Measurements from ENCODE around the gene LRRC74A. TPM values are rescaled to one million over a fixed set of nuclear protein-coding genes. Genes with fewer than 3 reads are reported as not detected.
A peak's percentile ranks its signal among the peaks of the same experiment; 100 is the strongest.

LRRC74A gene
- total and polyA plus RNA-seq, 4 experiments from 2014 or later = not detected

DNA sequence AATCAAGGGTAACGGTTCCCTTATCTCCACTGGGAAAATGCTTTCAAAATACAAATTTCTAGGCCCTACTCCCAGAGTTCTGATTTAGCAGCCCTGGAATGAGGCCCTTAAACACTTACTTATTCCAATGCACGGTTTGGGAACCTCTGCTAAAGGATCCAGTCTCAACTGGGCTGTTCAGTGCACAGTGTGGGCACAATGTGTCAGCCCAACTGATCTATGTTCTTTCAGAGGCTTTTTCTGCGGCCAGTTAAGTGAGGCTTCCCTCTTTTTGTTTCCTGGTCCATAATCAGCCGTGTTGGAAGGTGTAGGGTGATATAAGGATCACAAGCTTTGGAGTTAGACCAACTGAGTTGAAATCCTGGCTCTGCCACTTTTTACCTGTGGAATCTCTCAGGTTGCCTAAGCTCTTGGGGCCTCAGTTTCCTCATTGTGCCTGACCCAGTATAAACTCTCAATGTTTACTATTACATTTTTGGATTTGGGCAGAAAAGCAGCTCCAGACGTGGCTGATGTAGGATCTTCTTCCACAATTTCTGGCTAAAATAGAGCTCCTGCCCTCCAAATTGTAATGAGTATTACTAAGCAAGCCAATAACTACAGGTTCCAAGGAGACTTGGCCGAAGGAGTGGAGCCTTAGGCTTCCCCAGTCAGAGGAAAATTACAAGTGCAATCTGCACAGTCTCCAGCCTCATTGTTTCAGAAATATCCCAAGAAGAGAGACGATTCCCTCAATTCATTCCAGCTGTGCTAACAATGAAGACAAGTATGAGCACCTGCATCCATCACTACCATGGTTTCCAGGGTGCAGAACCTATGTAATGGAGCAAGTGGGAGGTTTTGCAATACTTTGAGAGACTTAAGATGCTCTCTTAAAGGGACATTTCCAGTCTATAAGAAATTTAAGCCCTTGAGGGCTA is 11.2 kb upstream of the LRRC74A start:
- Histone ChIP-seq H3K27me3 (ENCODE audit: insufficient read depth, low read length) (peaks cover 7% of the 10 kb centered on the region), H3K4me1 (ENCODE audit: insufficient read depth, low read length) (peaks cover 24% of the 10 kb centered on the region), H3K9me3 (ENCODE audit: control insufficient read depth in 1 of 2, low read length in 2 of 2) (no peaks in the 10 kb centered on the region), H3K36me3 (ENCODE audit: insufficient read depth, low read length) (no peaks in the 10 kb centered on the region), H3K27ac (ENCODE audit: low read depth, low read length) (no peak overlapping the region), H3K4me3 (ENCODE audit: low read length in 2 of 2) (no peak overlapping the region)
- H3K9me3 Mint-ChIP-seq = no peaks in the 10 kb centered on the region
- H3K27ac Mint-ChIP-seq = peak overlapping the region in 2 of 7 donors; percentile 36 to 95
- intact Hi-C loops (cut with micrococcal nuclease) = loop anchor here (5.0 kb wide), 2 partner anchors 562 to 663 kb away; partner anchors contain the start of genes GPATCH2L, SAMD15 and TMED8
- peaks cover 18 to 30% (median 22%) of the 10 kb centered on the region in 4 donors for H3K4me1 Mint-ChIP-seq
- H3K4me3 Mint-ChIP-seq = peak overlapping the region in 1 of 8 donors; percentile 3
- ChIA-PET POLR2A (ENCODE audit: partially characterized antibody) (interaction anchor here (1.7 kb wide), 1 partner anchor 53 kb away, joined by 4 read pairs; the partner anchor contains the start of gene VASH1), CTCF (ENCODE audit: partially characterized antibody) (no interaction called here)
- no peak for DNase-seq
- H3K27me3 Mint-ChIP-seq = peaks cover 3 to 5% of the 10 kb centered on the region in 2 donors
- H3K36me3 Mint-ChIP-seq = peaks cover 0 to 7% of the 10 kb centered on the region in 2 donors

DNA sequence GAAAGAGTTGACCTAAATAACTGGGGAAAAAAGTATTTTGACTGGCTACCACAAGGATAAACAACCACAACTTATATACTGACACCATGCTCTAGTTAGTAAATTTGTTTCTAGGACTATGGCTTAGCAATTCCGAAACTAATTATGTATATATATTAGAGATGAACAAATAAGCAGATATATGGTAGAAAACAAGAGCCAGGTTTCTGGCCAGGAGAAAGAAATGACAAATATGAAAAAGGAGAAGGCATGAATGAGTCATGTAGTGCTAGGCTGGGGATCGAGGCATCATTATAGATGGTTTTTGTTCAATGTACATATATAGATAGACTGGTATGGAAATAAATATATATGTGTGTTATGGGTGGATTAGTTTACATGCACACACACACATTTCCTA is 5.5 kb upstream of the LRRC74A start:
- intact Hi-C loops (cut with micrococcal nuclease) = no loop called here
- Histone ChIP-seq H3K4me3 (ENCODE audit: low read length in 2 of 2) (no peak overlapping the region), H3K36me3 (ENCODE audit: insufficient read depth, low read length) (no peaks in the 10 kb centered on the region), H3K9me3 (ENCODE audit: control insufficient read depth in 1 of 2, low read length in 2 of 2) (no peaks in the 10 kb centered on the region), H3K4me1 (ENCODE audit: insufficient read depth, low read length) (no peaks in the 10 kb centered on the region), H3K27me3 (ENCODE audit: insufficient read depth, low read length) (peaks cover 7% of the 10 kb centered on the region), H3K27ac (ENCODE audit: low read depth, low read length) (no peak overlapping the region)
- H3K36me3 Mint-ChIP-seq = no peaks in the 10 kb centered on the region
- no peak overlapping the region for H3K4me3 Mint-ChIP-seq
- peaks cover 17 to 18% of the 10 kb centered on the region in 2 donors for H3K27me3 Mint-ChIP-seq
- no peak for DNase-seq
- ChIA-PET POLR2A (ENCODE audit: partially characterized antibody) (interaction anchor here (0.6 kb wide), 1 partner anchor 207 kb away, joined by 3 read pairs; no protein-coding TSS in a partner anchor), CTCF (ENCODE audit: partially characterized antibody) (no interaction called here)
- no peaks in the 10 kb centered on the region for H3K9me3 Mint-ChIP-seq
- peaks cover 0 to 1% (median 0%) of the 10 kb centered on the region in 4 donors for H3K4me1 Mint-ChIP-seq
- H3K27ac Mint-ChIP-seq = no peak overlapping the region

DNA sequence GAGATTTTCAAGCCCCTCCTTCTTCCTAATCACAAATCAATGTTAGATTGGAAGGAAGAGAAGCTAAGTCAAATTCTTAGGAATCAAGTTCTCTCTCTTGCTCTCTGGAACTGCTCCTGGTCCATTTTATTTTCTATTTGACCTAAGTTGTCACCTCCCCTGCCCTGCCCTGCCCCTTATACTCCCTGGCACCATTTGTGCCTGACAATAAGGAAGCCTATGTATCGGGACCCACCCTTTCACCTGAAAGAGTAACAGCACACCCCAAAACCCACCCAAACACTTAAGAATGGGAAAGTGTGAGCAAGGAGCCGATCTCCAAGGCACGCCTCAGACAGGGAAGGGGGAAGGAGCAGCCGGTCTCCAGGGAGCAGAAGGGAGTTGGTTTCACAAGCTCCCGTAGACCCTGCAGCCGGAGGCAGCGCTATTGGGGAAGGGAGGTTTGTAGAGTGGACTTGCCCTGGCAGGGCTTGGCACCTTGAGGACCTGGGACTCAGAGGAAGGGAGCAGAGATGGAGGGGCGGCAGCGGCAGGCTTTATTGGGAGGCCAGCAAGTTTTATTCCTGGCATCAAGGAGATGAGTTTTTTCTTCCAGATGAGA is 1.6 kb downstream of the LRRC74A start:
- no peak for DNase-seq
- intact Hi-C loops (cut with micrococcal nuclease) = no loop called here
- POLR2A ChIA-PET (ENCODE audit: partially characterized antibody) = no interaction called here
- Histone ChIP-seq H3K9me3 (ENCODE audit: control insufficient read depth in 1 of 2, low read length in 2 of 2) (no peaks in the 10 kb centered on the region), H3K36me3 (ENCODE audit: insufficient read depth, low read length) (no peaks in the 10 kb centered on the region), H3K27ac (ENCODE audit: low read depth, low read length) (no peak overlapping the region), H3K4me1 (ENCODE audit: insufficient read depth, low read length) (no peaks in the 10 kb centered on the region), H3K4me3 (ENCODE audit: low read length in 2 of 2) (no peak overlapping the region), H3K27me3 (ENCODE audit: insufficient read depth, low read length) (no peaks in the 10 kb centered on the region)
- Mint-ChIP-seq H3K4me1 (no peaks in the 10 kb centered on the region), H3K36me3 (no peaks in the 10 kb centered on the region), H3K27ac (no peak overlapping the region), H3K4me3 (no peak overlapping the region), H3K27me3 (peaks cover 7% of the 10 kb centered on the region in 2 donors), H3K9me3 (peaks cover 0 to 3% (median 0%) of the 10 kb centered on the region in 8 donors)
- CTCF ChIA-PET (ENCODE audit: partially characterized antibody) = no interaction called here

DNA sequence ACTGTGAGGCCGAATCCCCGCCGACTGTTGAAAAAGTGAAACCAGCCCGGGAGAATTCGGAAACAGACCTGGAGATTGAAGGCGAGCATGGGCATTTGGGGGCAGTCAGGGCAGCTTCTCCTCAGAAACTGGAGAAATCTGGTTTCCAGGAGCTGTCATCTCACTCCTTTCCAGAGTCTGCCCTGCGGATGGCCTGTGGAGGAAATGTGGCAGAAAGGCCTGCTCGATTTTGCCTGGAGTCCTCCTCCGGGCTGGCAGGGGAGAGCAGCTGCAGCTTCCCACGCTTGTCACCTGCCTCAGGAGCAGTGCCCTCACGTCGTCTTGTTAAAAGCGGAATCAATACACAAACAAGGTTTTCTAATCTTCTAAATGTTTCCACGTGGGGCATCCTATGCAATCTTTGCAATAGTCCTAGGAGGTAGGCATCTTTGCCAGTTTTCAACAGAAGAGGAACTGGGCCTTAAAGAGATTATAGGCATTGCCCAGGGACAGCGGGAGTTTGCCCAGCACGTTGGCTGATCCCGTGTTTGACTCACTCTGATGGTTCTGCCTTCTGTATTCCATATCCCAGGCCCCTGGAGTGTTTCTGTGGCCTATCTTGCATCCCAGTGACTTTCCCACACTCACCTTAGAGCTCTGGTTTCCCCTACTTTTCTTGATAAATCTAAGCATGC is 2.3 kb downstream of the LRRC74A start:
- Mint-ChIP-seq H3K9me3 (peaks cover 0 to 3% (median 0%) of the 10 kb centered on the region in 8 donors), H3K36me3 (no peaks in the 10 kb centered on the region), H3K27me3 (peaks cover 2 to 7% of the 10 kb centered on the region in 2 donors), H3K27ac (no peak overlapping the region), H3K4me1 (no peaks in the 10 kb centered on the region), H3K4me3 (no peak overlapping the region)
- Histone ChIP-seq H3K27ac (ENCODE audit: low read depth, low read length) (no peak overlapping the region), H3K27me3 (ENCODE audit: insufficient read depth, low read length) (no peaks in the 10 kb centered on the region), H3K4me3 (ENCODE audit: low read length in 2 of 2) (no peak overlapping the region), H3K9me3 (ENCODE audit: control insufficient read depth in 1 of 2, low read length in 2 of 2) (no peaks in the 10 kb centered on the region), H3K36me3 (ENCODE audit: insufficient read depth, low read length) (no peaks in the 10 kb centered on the region), H3K4me1 (ENCODE audit: insufficient read depth, low read length) (no peaks in the 10 kb centered on the region)
- CTCF ChIA-PET (ENCODE audit: partially characterized antibody) = no interaction called here
- DNase-seq = no peak
- POLR2A ChIA-PET (ENCODE audit: partially characterized antibody) = no interaction called here
- intact Hi-C loops (cut with micrococcal nuclease) = no loop called here

DNA sequence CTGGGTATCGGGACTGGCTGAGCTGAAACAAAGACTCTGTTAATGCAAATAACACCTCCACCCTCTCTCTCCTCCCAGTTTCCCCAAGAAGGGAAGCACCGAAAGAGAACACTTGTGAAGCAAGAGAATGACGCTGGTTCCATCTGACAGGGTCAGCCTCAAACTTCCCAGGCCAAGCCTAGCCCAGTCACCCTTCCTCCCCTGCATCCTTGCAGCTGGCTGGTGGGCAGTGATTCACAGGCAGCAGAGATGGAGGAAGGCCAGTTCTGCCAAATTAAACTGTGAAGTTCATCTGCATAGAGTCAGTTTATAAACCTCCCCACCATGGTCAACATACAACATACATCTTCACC is 2.8 kb downstream of the LRRC74A start:
- Histone ChIP-seq H3K4me1 (ENCODE audit: insufficient read depth, low read length) (no peaks in the 10 kb centered on the region), H3K4me3 (ENCODE audit: low read length in 2 of 2) (no peak overlapping the region), H3K27me3 (ENCODE audit: insufficient read depth, low read length) (no peaks in the 10 kb centered on the region), H3K27ac (ENCODE audit: low read depth, low read length) (no peak overlapping the region), H3K9me3 (ENCODE audit: control insufficient read depth in 1 of 2, low read length in 2 of 2) (no peaks in the 10 kb centered on the region), H3K36me3 (ENCODE audit: insufficient read depth, low read length) (no peaks in the 10 kb centered on the region)
- Mint-ChIP-seq H3K36me3 (no peaks in the 10 kb centered on the region), H3K4me1 (no peaks in the 10 kb centered on the region), H3K27ac (no peak overlapping the region), H3K4me3 (no peak overlapping the region), H3K27me3 (peaks cover 2 to 8% of the 10 kb centered on the region in 2 donors), H3K9me3 (peaks cover 0 to 3% (median 0%) of the 10 kb centered on the region in 8 donors)
- intact Hi-C loops (cut with micrococcal nuclease) = no loop called here
- DNase-seq = no peak
- ChIA-PET POLR2A (ENCODE audit: partially characterized antibody) (no interaction called here), CTCF (ENCODE audit: partially characterized antibody) (no interaction called here)

DNA sequence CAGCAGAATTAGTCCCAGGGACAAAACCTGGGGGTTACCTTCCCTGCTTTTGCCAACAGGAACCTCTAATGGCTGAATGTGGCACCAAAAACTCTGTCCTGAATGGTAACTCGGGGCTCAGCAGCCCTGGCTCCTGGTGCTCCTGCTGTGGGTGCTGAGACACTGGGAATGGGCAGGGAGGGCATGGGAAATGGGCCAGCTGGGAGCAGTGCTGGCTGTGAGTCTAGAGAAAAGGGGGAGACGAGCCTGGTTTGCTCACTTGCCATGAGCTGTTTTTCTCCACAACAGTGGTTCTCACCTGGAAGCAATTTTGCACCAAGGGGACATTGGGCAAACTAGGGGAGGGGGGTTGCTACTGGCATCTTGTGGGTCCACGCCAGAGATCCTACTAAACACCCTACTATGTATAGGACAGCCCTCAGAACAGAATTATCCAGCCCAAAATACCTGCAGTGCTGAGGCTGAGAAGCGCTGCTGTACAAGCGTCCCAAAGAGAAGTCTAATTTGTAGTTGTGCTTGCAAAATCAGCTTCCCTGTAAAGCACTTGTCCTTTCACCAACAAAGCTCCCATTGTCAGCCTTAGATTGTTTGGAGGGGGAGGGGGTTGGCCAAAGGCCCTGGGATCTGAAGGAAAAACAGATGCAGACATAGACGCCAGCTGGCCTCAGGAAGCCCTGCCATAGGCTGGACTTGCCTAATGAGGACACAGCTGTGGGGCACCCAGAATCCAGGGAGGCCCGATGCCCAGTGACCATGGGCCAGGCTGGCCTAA is 3.6 kb downstream of the LRRC74A start:
- H3K36me3 Mint-ChIP-seq = no peaks in the 10 kb centered on the region

More for the DNA sequence above, 3.6 kb downstream of the LRRC74A start:
- ChIA-PET CTCF (ENCODE audit: partially characterized antibody) (interaction anchor here (1.1 kb wide), 1 partner anchor 120 kb away, joined by 3 read pairs; no protein-coding TSS in a partner anchor), POLR2A (ENCODE audit: partially characterized antibody) (interaction anchor here (0.7 kb wide), 1 partner anchor 18 kb away, joined by 3 read pairs; the partner anchor contains the start of gene ANGEL1)
- no peak overlapping the region for H3K4me3 Mint-ChIP-seq
- Histone ChIP-seq H3K36me3 (ENCODE audit: insufficient read depth, low read length) (no peaks in the 10 kb centered on the region), H3K4me1 (ENCODE audit: insufficient read depth, low read length) (no peaks in the 10 kb centered on the region), H3K27me3 (ENCODE audit: insufficient read depth, low read length) (no peaks in the 10 kb centered on the region), H3K4me3 (ENCODE audit: low read length in 2 of 2) (no peak overlapping the region), H3K27ac (ENCODE audit: low read depth, low read length) (no peak overlapping the region), H3K9me3 (ENCODE audit: control insufficient read depth in 1 of 2, low read length in 2 of 2) (no peaks in the 10 kb centered on the region)
- peaks cover 0 to 3% (median 0%) of the 10 kb centered on the region in 8 donors for H3K9me3 Mint-ChIP-seq
- H3K27ac Mint-ChIP-seq = no peak overlapping the region
- intact Hi-C loops (cut with micrococcal nuclease) = no loop called here
- no peak for DNase-seq
- peaks cover 0 to 5% of the 10 kb centered on the region in 2 donors for H3K27me3 Mint-ChIP-seq
- H3K4me1 Mint-ChIP-seq = no peaks in the 10 kb centered on the region
